ENCODE measurements around the gene BAX.

BAX gene

GRCh38 chr19:48991873-48992580 lies 37.4 kb downstream of the BAX start:
- peak; percentile 82 for DNase-seq (ENCODE audit: low spot score)
- H3K27ac ChIP-seq, result peak overlapping the region; percentile 91

GRCh38 chr19:48992581-48993174 lies 38.0 kb downstream of the BAX start:
- DNase-seq (ENCODE audit: low spot score), result no peak
- CTCF ChIA-PET, result interaction anchor here (0.5 to 1.9 kb wide), 7 partner anchors 10 to 64 kb away, joined by 3 to 11 read pairs (median 4); no protein-coding TSS in a partner anchor
- no peak for TF ChIP-seq CTCF (conservative IDR thresholded peaks at IDR 0.05; ENCODE audit: low read depth)
- peak overlapping the region; percentile 91 for H3K27ac ChIP-seq
- POLR2A ChIA-PET (ENCODE audit: low non-redundant PET), result interaction anchor here (0.5 to 1.5 kb wide), 5 partner anchors 12 to 120 kb away, joined by 3 to 9 read pairs (median 3); partner anchors contain the start of gene NTF4

More at GRCh38 chr19:48991873-48992580, 37.4 kb downstream of the BAX start:
- TF ChIP-seq CTCF (conservative IDR thresholded peaks at IDR 0.05; ENCODE audit: low read depth), result no peak
- ChIA-PET POLR2A (ENCODE audit: low non-redundant PET) (interaction anchor here (1.0 to 1.1 kb wide), 2 partner anchors 14 to 26 kb away, joined by 3 read pairs; no protein-coding TSS in a partner anchor), CTCF (interaction anchor here (0.5 to 1.9 kb wide), 4 partner anchors 12 to 452 kb away, joined by 3 to 11 read pairs (median 4); no protein-coding TSS in a partner anchor)

- TF ChIP-seq CTCF (conservative IDR thresholded peaks at IDR 0.05; ENCODE audit: low read depth), result peak; percentile 97
Observed at GRCh38 chr19:48993175-48994034, 38.7 kb downstream of the BAX start, which contains the start of the genes GYS1 and RUVBL2. Gene GYS1, minus strand, starts transcription at chr19:48993309. Its CDS starts 197 bp downstream, at chr19:48993112. Gene RUVBL2, plus strand, starts transcription at chr19:48993887. Its CDS starts 25 bp downstream, at chr19:48993912.

GRCh38 chr19:48994035-48994386 lies 39.3 kb downstream of the BAX start:
- POLR2A ChIA-PET (ENCODE audit: low non-redundant PET), result interaction anchor here (0.6 to 1.5 kb wide), 4 partner anchors 14 to 70 kb away, joined by 3 to 9 read pairs (median 4); partner anchors contain the start of genes CGB7 and NTF4
- CTCF ChIA-PET, result interaction anchor here (0.6 to 1.6 kb wide), 2 partner anchors 13 to 94 kb away, joined by 3 to 4 read pairs; no protein-coding TSS in a partner anchor
- no peak for TF ChIP-seq CTCF (conservative IDR thresholded peaks at IDR 0.05; ENCODE audit: low read depth)
- H3K27ac ChIP-seq, result peak overlapping the region; percentile 91
- DNase-seq (ENCODE audit: low spot score), result no peak

More at GRCh38 chr19:48993175-48994034, 38.7 kb downstream of the BAX start, which contains the start of the genes GYS1 and RUVBL2:
- ChIA-PET POLR2A (ENCODE audit: low non-redundant PET) (interaction anchor here (0.5 to 1.5 kb wide), 6 partner anchors 13 to 121 kb away, joined by 3 to 9 read pairs (median 4); partner anchors contain the start of genes CGB7, NTF4 and NUCB1), CTCF (interaction anchor here (0.5 to 1.9 kb wide), 7 partner anchors 10 to 94 kb away, joined by 3 to 11 read pairs (median 4); no protein-coding TSS in a partner anchor)
- peak; percentile 99 for DNase-seq (ENCODE audit: low spot score)
- peak within 1 kb of the TSS; percentile 91 for H3K27ac ChIP-seq

GRCh38 chr19:48997972-48998371 lies 43.3 kb downstream of the BAX start:
- DNase-seq (ENCODE audit: low spot score), result no peak
- ChIA-PET CTCF (interaction anchor here (0.6 to 0.8 kb wide), 4 partner anchors 11 to 296 kb away, joined by 3 to 4 read pairs (median 3); no protein-coding TSS in a partner anchor), POLR2A (ENCODE audit: low non-redundant PET) (no interaction called here)
- H3K27ac ChIP-seq, result peak overlapping the region; percentile 42
- 0 out of 2 replicates have a peak, but pooled peaks have one; percentile 38 for TF ChIP-seq CTCF (conservative IDR thresholded peaks at IDR 0.05; ENCODE audit: low read depth)

Data from RWPE1 (cell line).